Hair follicular keratinocyte (primary cell): ENCODE data around the gene FAM193A. TPM values are rescaled to one million over a fixed set of nuclear protein-coding genes. Genes with fewer than 3 reads are reported as not detected.

Experiments
- total RNA-seq: library from RNA; depleted of rRNA; stranded (reverse); fragments of >200 nt; gene quantifications from 2 replicates; pipeline ENCODE4 v1.2.3, GENCODE V29; 2015

The FAM193A gene, protein sequence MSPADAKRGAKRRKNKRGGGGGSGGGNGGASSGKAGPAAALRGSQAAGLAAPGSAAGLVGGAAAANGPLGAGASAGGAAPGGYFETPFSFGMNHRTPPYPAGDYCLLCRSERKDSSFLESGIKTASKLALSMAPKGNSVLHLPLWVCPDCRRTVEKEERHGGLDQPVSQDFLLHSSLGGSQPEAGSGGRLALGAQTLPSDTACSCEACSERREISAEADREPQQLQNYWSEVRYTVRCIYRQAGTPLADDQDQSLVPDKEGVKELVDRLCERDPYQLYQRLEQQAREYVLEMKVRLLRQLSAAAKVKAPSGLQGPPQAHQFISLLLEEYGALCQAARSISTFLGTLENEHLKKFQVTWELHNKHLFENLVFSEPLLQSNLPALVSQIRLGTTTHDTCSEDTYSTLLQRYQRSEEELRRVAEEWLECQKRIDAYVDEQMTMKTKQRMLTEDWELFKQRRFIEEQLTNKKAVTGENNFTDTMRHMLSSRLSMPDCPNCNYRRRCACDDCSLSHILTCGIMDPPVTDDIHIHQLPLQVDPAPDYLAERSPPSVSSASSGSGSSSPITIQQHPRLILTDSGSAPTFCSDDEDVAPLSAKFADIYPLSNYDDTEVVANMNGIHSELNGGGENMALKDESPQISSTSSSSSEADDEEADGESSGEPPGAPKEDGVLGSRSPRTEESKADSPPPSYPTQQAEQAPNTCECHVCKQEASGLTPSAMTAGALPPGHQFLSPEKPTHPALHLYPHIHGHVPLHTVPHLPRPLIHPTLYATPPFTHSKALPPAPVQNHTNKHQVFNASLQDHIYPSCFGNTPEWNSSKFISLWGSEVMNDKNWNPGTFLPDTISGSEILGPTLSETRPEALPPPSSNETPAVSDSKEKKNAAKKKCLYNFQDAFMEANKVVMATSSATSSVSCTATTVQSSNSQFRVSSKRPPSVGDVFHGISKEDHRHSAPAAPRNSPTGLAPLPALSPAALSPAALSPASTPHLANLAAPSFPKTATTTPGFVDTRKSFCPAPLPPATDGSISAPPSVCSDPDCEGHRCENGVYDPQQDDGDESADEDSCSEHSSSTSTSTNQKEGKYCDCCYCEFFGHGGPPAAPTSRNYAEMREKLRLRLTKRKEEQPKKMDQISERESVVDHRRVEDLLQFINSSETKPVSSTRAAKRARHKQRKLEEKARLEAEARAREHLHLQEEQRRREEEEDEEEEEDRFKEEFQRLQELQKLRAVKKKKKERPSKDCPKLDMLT (N-terminal part only)
- 8.9 and 10.2 TPM in 2 replicates for total RNA-seq

DNA sequence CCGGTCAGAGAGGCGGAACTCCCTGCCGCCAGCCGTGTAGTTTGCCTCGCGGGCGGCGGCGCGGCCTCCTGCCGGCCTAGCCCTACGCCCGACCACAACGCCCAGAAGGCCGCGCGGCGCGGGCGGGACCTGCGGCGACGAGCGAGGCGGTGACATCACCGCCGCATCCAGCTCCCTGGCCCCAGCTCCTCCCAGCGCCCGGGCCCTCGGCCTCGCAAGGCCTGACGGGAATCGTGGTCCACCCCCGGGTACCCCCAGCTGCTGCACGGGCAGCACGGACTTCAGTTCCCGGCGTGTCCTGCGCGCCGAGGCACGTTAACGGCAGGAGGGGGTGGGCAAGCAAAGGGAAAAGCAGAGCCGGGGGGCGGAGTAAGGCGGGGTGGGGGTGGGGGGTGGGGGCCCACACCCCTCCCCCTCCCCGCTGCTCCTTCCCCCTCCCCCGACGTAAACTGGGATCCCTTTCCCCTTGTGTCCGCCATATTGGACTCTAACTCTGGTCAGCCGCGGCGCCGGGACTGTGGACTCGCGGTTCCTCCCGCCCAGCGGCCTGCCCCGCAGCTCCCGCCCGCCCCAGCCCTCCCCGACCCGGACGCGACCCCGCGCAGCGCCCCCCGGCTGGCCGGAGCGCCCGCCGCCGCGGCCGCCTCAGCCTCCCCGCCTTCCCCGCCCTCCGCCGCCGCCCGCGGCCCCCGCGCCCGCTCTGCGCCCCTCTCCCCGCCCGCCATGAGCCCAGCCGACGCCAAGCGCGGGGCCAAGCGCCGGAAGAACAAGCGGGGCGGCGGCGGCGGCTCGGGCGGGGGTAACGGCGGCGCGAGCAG is at the start of gene FAM193A:
FAM193A (plus strand) TSS at position 455 of the 818 bp plus-strand sequence; CDS start at position 724, 269 bp downstream.

DNA sequence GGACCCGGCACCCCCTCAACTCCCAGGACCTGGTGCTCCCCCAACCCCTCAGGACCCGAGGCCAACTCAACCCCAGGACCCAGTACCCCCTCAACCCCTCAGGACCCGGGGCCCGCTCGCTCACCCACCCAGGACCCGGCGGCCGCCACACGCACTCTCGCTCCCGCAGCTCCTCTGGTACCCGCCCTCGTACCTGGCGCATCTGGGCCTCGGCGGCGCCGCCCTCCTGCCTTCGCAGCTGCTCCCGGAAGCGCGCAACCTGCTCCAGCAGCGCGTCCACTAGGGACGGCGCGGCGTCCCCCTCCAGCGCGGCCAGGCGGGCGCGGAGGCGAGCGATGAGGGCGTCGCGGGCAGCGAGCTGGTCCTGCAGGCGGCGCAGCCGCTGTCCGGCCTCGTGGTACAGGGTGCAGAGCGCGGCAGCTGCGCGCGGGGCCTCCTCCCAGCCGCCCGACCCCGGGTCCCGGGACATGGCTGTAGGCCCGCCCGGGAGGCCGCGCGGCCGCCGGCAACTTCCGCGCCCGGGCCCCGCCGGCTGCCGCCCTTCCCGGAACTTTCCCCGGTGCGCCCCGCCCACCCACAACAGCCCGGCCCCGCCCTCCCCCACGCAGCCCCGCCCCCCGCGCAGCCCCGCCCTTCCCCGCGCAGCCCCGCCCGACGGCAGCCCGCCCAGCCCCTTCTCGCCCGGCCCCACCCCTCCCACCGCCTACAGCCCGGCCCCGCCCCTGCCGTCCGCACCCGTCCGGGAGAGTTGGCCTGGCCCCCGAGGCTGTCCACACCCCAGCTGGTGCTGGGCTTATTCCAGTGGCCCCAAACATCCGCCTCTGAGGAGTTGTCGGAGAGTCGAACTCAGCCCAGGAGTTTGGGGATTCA is 219.6 kb downstream of the FAM193A start, which contains the start of gene TNIP2:
TNIP2 (minus strand) TSS at position 516 of the 870 bp plus-strand sequence; CDS start at position 469, 47 bp downstream.

Other genes with a start within 250 kb of the FAM193A start
- 0.23 and 0.31 TPM in 2 replicates for gene ZFYVE28, start 118.0 kb upstream of the FAM193A start, total RNA-seq
- gene CFAP99, start 117.7 kb upstream of the FAM193A start, total RNA-seq: not detected in 2 replicates
- 39.4 and 48.9 TPM in 2 replicates for gene RNF4, start 67.5 kb upstream of the FAM193A start, total RNA-seq
- 57.9 and 60.1 TPM in 2 replicates for gene TNIP2, start 219.7 kb downstream of the FAM193A start, total RNA-seq